Neural crest cell (in vitro differentiated cells): ENCODE results near the gene CMIP. TPM values are rescaled to one million over a fixed set of nuclear protein-coding genes. Genes with fewer than 3 reads are reported as not detected.

Experiments used
- DNase-seq: peaks from one replicate; pipeline ENCODE4 v3.0.0; 2021; ENCODE audit warnings: low read depth, mixed read lengths, low spot score
- H3K27ac Mint-ChIP-seq: one replicate; pipeline ENCODE4 v1.8.0; 2021; ENCODE audit warnings: mild to moderate bottlenecking, mixed read lengths; ENCODE audit not compliant: unreplicated experiment
- H3K27me3 Mint-ChIP-seq: 2 replicates; pipeline ENCODE4 v1.8.0; 2021; ENCODE audit warnings: low read depth, mild to moderate bottlenecking, mixed read lengths
- H3K36me3 Mint-ChIP-seq: 2 replicates; pipeline ENCODE4 v1.8.0; 2021; ENCODE audit warnings: low read depth, mild to moderate bottlenecking, mixed read lengths
- H3K4me1 Mint-ChIP-seq: 2 replicates; pipeline ENCODE4 v1.8.0; 2021; ENCODE audit warnings: mixed read lengths
- H3K4me3 Mint-ChIP-seq: one replicate; pipeline ENCODE4 v1.8.0; 2021; ENCODE audit warnings: mild to moderate bottlenecking, mixed read lengths
- H3K9me3 Mint-ChIP-seq: 2 replicates; pipeline ENCODE4 v1.8.0; 2021; ENCODE audit warnings: mixed read lengths
- CTCF ChIP-seq: fragments of 200-600 bp; sonication (generic); conservative IDR thresholded peaks from 2 replicates; pipeline ENCODE4 v1.5.0; 2021; ENCODE audit warnings: antibody characterized with exemption, mild to moderate bottlenecking
- total RNA-seq: library from RNA; stranded (reverse); gene quantifications from 2 replicates; pipeline ENCODE4 v1.2.1, GENCODE V29; 2021

The CMIP gene
- total RNA-seq, 1 donor from 2014 or later, result 41.2 TPM

DNA sequence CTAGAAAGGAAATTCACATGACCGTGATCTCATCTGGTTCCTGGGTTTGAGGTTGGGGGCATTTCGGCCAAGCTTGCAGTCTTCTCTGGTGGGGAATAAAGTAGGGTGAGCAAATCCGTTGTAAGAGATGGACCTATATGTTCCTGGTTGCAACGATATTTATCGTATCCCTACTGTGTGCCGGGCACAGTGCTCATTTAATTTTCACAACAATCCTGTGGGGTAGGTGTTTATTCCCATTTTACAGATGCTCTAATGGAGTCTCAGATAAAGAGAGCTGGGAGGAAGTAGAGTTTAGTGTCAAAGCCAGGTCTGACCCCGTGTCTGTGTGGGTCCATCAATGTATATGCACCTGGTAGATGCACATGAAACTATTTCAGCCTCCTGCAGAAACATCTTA lies 9.4 kb downstream of the CMIP start:
- Mint-ChIP-seq H3K27me3 (no peaks in the 10 kb centered on the region), H3K36me3 (peaks cover 8% of the 10 kb centered on the region), H3K4me3 (no peak overlapping the region), H3K9me3 (no peaks in the 10 kb centered on the region), H3K4me1 (peaks cover 57% of the 10 kb centered on the region), H3K27ac (no peak overlapping the region)
- no peak for TF ChIP-seq CTCF
- DNase-seq, result no peak

DNA sequence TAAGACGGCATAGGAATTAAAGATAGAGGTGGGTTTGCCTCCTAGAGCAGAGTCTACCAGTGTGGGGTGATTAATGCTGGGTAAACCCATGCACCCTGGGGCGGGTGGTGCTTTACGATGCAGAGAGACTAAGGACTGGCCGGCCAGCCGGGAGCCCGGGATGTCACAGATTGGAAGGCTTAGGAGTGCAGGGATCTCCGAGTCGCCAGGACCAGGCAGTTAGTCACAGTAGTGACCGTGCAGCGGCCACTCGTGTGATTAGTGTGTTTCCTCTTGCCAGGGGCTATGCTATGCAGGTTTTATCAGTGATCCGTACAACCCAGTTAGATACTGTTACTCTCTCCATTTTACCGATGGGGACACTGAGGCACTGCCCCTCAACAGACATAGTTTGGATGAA lies 10.4 kb downstream of the CMIP start:
- Mint-ChIP-seq H3K4me1 (peaks cover 56% of the 10 kb centered on the region), H3K4me3 (no peak overlapping the region), H3K9me3 (no peaks in the 10 kb centered on the region), H3K36me3 (peaks cover 8% of the 10 kb centered on the region), H3K27ac (peak overlapping the region; percentile 32), H3K27me3 (no peaks in the 10 kb centered on the region)
- no peak for DNase-seq
- no peak for TF ChIP-seq CTCF

DNA sequence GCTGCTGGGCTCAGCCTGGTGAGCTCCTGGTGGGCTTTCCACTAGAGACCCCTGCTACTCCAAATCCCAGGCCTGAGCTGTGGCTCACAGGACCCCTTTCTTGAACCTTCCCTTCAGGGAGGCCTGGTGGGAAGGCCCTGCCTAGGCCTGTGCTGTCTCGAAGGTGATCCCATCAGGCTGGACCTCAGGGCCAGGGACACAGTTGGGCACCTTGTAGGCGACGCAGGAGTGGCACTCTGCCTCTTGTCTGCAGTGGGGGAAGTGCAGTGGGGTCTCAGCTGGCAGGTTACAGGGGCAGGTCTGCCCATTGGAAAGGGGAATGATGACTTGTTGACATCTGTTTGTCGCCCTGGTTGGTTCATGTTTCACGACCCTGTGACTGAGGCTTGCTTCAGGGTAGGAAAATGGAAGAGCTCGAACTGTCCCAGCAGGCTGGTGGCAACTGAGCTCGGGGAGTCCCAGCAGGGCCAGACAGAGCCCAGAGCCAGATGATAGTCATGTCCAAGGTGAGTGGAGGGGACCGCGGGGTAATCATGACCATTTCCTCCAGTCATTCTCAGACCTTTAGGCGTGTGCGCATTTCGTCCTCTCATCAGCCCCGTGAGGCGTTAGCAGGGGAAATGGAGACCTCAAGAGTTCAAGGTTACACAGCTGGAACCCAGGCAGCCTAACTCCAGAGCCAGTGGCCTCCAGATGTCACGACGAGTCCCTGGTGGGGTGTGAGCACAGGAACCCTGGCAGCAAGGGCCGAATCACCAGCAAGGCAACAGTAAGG lies 11.3 kb downstream of the CMIP start:
- Mint-ChIP-seq H3K4me3 (no peak overlapping the region), H3K36me3 (peaks cover 8% of the 10 kb centered on the region)
- TF ChIP-seq CTCF, result no peak

GRCh38 chr16:81456523-81457325 lies 12.1 kb downstream of the CMIP start:
- Mint-ChIP-seq H3K4me3 (no peak overlapping the region), H3K27me3 (no peaks in the 10 kb centered on the region), H3K36me3 (peaks cover 8% of the 10 kb centered on the region), H3K9me3 (no peaks in the 10 kb centered on the region), H3K4me1 (peaks cover 59% of the 10 kb centered on the region), H3K27ac (peak overlapping the region; percentile 62)
- no peak for TF ChIP-seq CTCF
- no peak for DNase-seq

More for the DNA sequence above, 11.3 kb downstream of the CMIP start:
- H3K9me3 Mint-ChIP-seq, result no peaks in the 10 kb centered on the region
- peaks cover 61% of the 10 kb centered on the region for H3K4me1 Mint-ChIP-seq
- no peak for DNase-seq
- no peaks in the 10 kb centered on the region for H3K27me3 Mint-ChIP-seq
- peak overlapping the region; percentile 68 for H3K27ac Mint-ChIP-seq

GRCh38 chr16:81457326-81458133 lies 12.9 kb downstream of the CMIP start:
- Mint-ChIP-seq H3K4me1 (peaks cover 56% of the 10 kb centered on the region), H3K36me3 (peaks cover 8% of the 10 kb centered on the region), H3K9me3 (no peaks in the 10 kb centered on the region), H3K27me3 (no peaks in the 10 kb centered on the region), H3K27ac (peak overlapping the region; percentile 62), H3K4me3 (no peak overlapping the region)
- no peak for TF ChIP-seq CTCF
- DNase-seq, result no peak
